Measurements from ENCODE around the gene CAMP.
A peak's percentile ranks its signal among the peaks of the same experiment; 100 is the strongest.
"Not testable (repeated sequence)": the region's sequence is repeated elsewhere in the genome, so short reads cannot be mapped to it uniquely, and the experiment has no call there.

Gene CAMP

GRCh38 chr3:48258530-48258929 is 35.2 kb downstream of the CAMP start:
- Histone ChIP-seq H3K27me3 (ENCODE audit: control insufficient read depth, insufficient read depth, low read length) (no peaks in the 10 kb centered on the region), H3K4me1 (ENCODE audit: control insufficient read depth, insufficient read depth, low read length) (no peaks in the 10 kb centered on the region), H3K9me3 (ENCODE audit: control insufficient read depth, insufficient read depth, low read length) (no peaks in the 10 kb centered on the region), H3K4me3 (ENCODE audit: low read depth, low read length) (no peak overlapping the region), H3K27ac (ENCODE audit: low read depth, low read length) (no peak overlapping the region), H3K36me3 (ENCODE audit: control insufficient read depth, insufficient read depth, low read length) (peaks cover 94% of the 10 kb centered on the region), H3K9ac (ENCODE audit: low read depth, low read length) (no peak overlapping the region)

GRCh38 chr3:48267782-48268181 is 44.5 kb downstream of the CAMP start:
- Histone ChIP-seq H3K4me3 (ENCODE audit: low read depth, low read length) (no peak overlapping the region), H3K4me1 (ENCODE audit: control insufficient read depth, insufficient read depth, low read length) (no peaks in the 10 kb centered on the region), H3K9me3 (ENCODE audit: control insufficient read depth, insufficient read depth, low read length) (peaks cover 26% of the 10 kb centered on the region), H3K36me3 (ENCODE audit: control insufficient read depth, insufficient read depth, low read length) (peaks cover 86% of the 10 kb centered on the region), H3K27me3 (ENCODE audit: control insufficient read depth, insufficient read depth, low read length) (no peaks in the 10 kb centered on the region), H3K27ac (ENCODE audit: low read depth, low read length) (no peak overlapping the region), H3K9ac (ENCODE audit: low read depth, low read length) (no peak overlapping the region)

- H3K36me3 ChIP-seq (ENCODE audit: control insufficient read depth, insufficient read depth, low read length) = peaks cover 79% of the 10 kb centered on the region
- H3K4me3 ChIP-seq (ENCODE audit: low read depth, low read length) = no peak overlapping the region
- no peaks in the 10 kb centered on the region for H3K27me3 ChIP-seq (ENCODE audit: control insufficient read depth, insufficient read depth, low read length)
- no peak overlapping the region for H3K27ac ChIP-seq (ENCODE audit: low read depth, low read length)
- H3K9me3 ChIP-seq (ENCODE audit: control insufficient read depth, insufficient read depth, low read length) = peaks cover 26% of the 10 kb centered on the region
- H3K4me1 ChIP-seq (ENCODE audit: control insufficient read depth, insufficient read depth, low read length) = no peaks in the 10 kb centered on the region
- H3K9ac ChIP-seq (ENCODE audit: low read depth, low read length) = no peak overlapping the region
Observed at GRCh38 chr3:48268381-48268935, 45.2 kb downstream of the CAMP start.

GRCh38 chr3:48268936-48269561 is 45.8 kb downstream of the CAMP start:
- Histone ChIP-seq H3K4me3 (ENCODE audit: low read depth, low read length) (no peak overlapping the region), H3K27ac (ENCODE audit: low read depth, low read length) (no peak overlapping the region), H3K27me3 (ENCODE audit: control insufficient read depth, insufficient read depth, low read length) (no peaks in the 10 kb centered on the region), H3K9ac (ENCODE audit: low read depth, low read length) (no peak overlapping the region), H3K36me3 (ENCODE audit: control insufficient read depth, insufficient read depth, low read length) (peaks cover 73% of the 10 kb centered on the region), H3K9me3 (ENCODE audit: control insufficient read depth, insufficient read depth, low read length) (peaks cover 26% of the 10 kb centered on the region), H3K4me1 (ENCODE audit: control insufficient read depth, insufficient read depth, low read length) (no peaks in the 10 kb centered on the region)

GRCh38 chr3:48269592-48269991 is 46.3 kb downstream of the CAMP start:
- Histone ChIP-seq H3K36me3 (ENCODE audit: control insufficient read depth, insufficient read depth, low read length) (peaks cover 70% of the 10 kb centered on the region), H3K27ac (ENCODE audit: low read depth, low read length) (no peak overlapping the region), H3K9ac (ENCODE audit: low read depth, low read length) (no peak overlapping the region)

GRCh38 chr3:48270306-48270705 is 47.0 kb downstream of the CAMP start:
- Histone ChIP-seq H3K27ac (ENCODE audit: low read depth, low read length) (no peak overlapping the region), H3K36me3 (ENCODE audit: control insufficient read depth, insufficient read depth, low read length) (peaks cover 64% of the 10 kb centered on the region), H3K9ac (ENCODE audit: low read depth, low read length) (no peak overlapping the region), H3K4me3 (ENCODE audit: low read depth, low read length) (no peak overlapping the region), H3K4me1 (ENCODE audit: control insufficient read depth, insufficient read depth, low read length) (no peaks in the 10 kb centered on the region), H3K27me3 (ENCODE audit: control insufficient read depth, insufficient read depth, low read length) (no peaks in the 10 kb centered on the region), H3K9me3 (ENCODE audit: control insufficient read depth, insufficient read depth, low read length) (peaks cover 26% of the 10 kb centered on the region)

More at GRCh38 chr3:48269592-48269991, 46.3 kb downstream of the CAMP start:
- H3K4me1 ChIP-seq (ENCODE audit: control insufficient read depth, insufficient read depth, low read length) = no peaks in the 10 kb centered on the region
- no peak overlapping the region for H3K4me3 ChIP-seq (ENCODE audit: low read depth, low read length)
- no peaks in the 10 kb centered on the region for H3K27me3 ChIP-seq (ENCODE audit: control insufficient read depth, insufficient read depth, low read length)
- peaks cover 26% of the 10 kb centered on the region for H3K9me3 ChIP-seq (ENCODE audit: control insufficient read depth, insufficient read depth, low read length)

- Histone ChIP-seq H3K36me3 (ENCODE audit: control insufficient read depth, insufficient read depth, low read length) (peaks cover 59% of the 10 kb centered on the region), H3K9me3 (ENCODE audit: control insufficient read depth, insufficient read depth, low read length) (peaks cover 26% of the 10 kb centered on the region)
- H3K27ac ChIP-seq (ENCODE audit: low read depth, low read length); H3K4me3 ChIP-seq (ENCODE audit: low read depth, low read length); H3K27me3 ChIP-seq (ENCODE audit: control insufficient read depth, insufficient read depth, low read length); H3K4me1 ChIP-seq (ENCODE audit: control insufficient read depth, insufficient read depth, low read length); H3K9ac ChIP-seq (ENCODE audit: low read depth, low read length): not testable (repeated sequence)
Observed at GRCh38 chr3:48271223-48271622, 47.9 kb downstream of the CAMP start.

GRCh38 chr3:48271763-48272498 is 48.6 kb downstream of the CAMP start:
- Histone ChIP-seq H3K36me3 (ENCODE audit: control insufficient read depth, insufficient read depth, low read length) (peaks cover 52% of the 10 kb centered on the region), H3K27ac (ENCODE audit: low read depth, low read length) (no peak overlapping the region), H3K4me1 (ENCODE audit: control insufficient read depth, insufficient read depth, low read length) (peaks cover 16% of the 10 kb centered on the region), H3K9ac (ENCODE audit: low read depth, low read length) (no peak overlapping the region), H3K27me3 (ENCODE audit: control insufficient read depth, insufficient read depth, low read length) (no peaks in the 10 kb centered on the region), H3K9me3 (ENCODE audit: control insufficient read depth, insufficient read depth, low read length) (peaks cover 26% of the 10 kb centered on the region), H3K4me3 (ENCODE audit: low read depth, low read length) (no peak overlapping the region)

GRCh38 chr3:48273594-48274211 is 50.4 kb downstream of the CAMP start:
- H3K27ac ChIP-seq (ENCODE audit: low read depth, low read length) = peak overlapping the region; percentile 44
- peaks cover 35% of the 10 kb centered on the region for H3K36me3 ChIP-seq (ENCODE audit: control insufficient read depth, insufficient read depth, low read length)
- no peak overlapping the region for H3K9ac ChIP-seq (ENCODE audit: low read depth, low read length)
- H3K4me1 ChIP-seq (ENCODE audit: control insufficient read depth, insufficient read depth, low read length) = peaks cover 34% of the 10 kb centered on the region
- H3K9me3 ChIP-seq (ENCODE audit: control insufficient read depth, insufficient read depth, low read length) = peaks cover 22% of the 10 kb centered on the region
- H3K27me3 ChIP-seq (ENCODE audit: control insufficient read depth, insufficient read depth, low read length) = no peaks in the 10 kb centered on the region
- no peak overlapping the region for H3K4me3 ChIP-seq (ENCODE audit: low read depth, low read length)

- Histone ChIP-seq H3K27ac (ENCODE audit: low read depth, low read length) (no peak overlapping the region), H3K9me3 (ENCODE audit: control insufficient read depth, insufficient read depth, low read length) (peaks cover 22% of the 10 kb centered on the region)
Observed at GRCh38 chr3:48274452-48274851, 51.2 kb downstream of the CAMP start.

More at GRCh38 chr3:48274452-48274851, 51.2 kb downstream of the CAMP start:
- no peaks in the 10 kb centered on the region for H3K27me3 ChIP-seq (ENCODE audit: control insufficient read depth, insufficient read depth, low read length)
- peaks cover 41% of the 10 kb centered on the region for H3K4me1 ChIP-seq (ENCODE audit: control insufficient read depth, insufficient read depth, low read length)
- H3K9ac ChIP-seq (ENCODE audit: low read depth, low read length) = no peak overlapping the region
- H3K4me3 ChIP-seq (ENCODE audit: low read depth, low read length) = no peak overlapping the region
- peaks cover 28% of the 10 kb centered on the region for H3K36me3 ChIP-seq (ENCODE audit: control insufficient read depth, insufficient read depth, low read length)
